ENCODE measurements around the gene ECI1.
"Not testable (repeated sequence)": the region's sequence is repeated elsewhere in the genome, so short reads cannot be mapped to it uniquely, and the experiment has no call there.

Gene ECI1

DNA sequence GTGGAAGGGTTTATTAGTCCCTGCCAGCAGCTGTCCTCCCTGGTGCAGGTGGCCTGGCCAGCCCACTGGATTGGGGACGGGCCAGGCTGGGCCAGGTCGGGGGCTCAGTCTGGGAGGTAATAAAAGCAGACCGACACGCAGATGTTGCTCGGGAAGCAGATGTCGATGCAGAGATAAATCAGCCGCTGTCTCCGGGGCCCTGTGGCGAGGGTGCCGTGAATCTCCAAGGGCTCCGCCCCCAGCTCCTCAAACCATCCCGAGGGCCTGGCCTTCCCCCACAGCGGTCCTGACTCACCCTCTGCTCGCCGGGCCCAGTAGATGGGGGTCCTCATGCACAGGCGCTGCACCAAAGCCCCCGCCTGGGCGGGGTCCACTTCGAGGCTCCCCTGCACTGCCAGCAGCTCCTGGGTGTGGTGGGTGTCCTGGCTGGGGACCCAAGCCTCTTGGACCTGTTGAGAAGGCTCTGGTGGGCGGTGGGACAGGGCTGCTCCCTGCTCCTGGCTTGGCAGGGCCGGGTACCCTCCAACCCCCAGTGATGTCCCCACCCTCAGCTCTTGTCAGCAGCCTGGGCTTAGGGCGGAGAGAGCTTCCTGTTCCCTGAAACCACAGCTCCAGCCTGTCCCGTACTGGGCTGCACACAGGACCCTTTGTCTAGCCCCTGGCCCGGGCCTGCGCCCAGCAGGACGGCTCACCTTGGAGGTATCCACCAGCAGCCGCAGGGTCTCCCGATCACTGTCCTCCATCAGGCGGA is 42.0 kb downstream of the ECI1 start:
- no peak for DNase-seq

- no peak for DNase-seq
Observed at GRCh38 chr16:2208772-2209171, 42.6 kb downstream of the ECI1 start.

DNA sequence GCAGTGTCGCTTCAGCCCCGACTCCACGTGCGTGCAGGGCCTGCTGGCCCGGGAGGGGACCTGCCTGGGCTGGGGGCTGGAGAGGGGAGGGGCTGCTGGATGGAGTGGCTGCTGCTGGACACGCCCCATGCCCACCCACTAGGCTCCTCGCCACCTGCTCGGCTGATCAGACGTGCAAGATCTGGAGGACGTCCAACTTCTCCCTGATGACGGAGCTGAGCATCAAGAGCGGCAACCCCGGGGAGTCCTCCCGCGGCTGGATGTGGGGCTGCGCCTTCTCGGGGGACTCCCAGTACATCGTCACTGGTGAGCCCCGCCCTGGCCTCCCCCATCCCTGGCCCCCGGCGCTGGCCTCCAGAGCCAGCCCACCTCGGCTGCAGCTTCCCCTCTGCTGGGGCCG is 43.1 kb downstream of the ECI1 start:
- no peak for DNase-seq

DNA sequence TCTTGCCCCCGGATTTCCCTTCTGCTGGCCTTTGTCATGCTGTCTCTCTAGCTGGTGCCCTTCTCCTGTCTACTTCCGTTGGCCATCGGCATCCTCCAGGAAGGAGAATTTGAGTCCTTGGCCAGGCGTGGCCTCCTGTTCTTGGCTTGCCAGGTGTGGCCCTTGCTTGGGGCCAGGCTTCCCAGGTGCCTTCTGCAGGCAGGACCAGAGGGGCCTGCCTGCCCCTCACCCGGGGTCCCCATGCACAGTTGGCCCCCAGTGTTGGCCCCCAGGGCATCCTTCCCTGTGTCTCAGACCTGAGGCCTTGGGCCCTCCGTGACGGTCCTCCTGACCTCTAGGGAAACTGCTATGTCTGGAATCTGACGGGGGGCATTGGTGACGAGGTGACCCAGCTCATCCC is 43.5 kb downstream of the ECI1 start:
- DNase-seq: no peak

- DNase-seq: no peak
Observed at GRCh38 chr16:2206780-2207433, 44.5 kb downstream of the ECI1 start.

DNA sequence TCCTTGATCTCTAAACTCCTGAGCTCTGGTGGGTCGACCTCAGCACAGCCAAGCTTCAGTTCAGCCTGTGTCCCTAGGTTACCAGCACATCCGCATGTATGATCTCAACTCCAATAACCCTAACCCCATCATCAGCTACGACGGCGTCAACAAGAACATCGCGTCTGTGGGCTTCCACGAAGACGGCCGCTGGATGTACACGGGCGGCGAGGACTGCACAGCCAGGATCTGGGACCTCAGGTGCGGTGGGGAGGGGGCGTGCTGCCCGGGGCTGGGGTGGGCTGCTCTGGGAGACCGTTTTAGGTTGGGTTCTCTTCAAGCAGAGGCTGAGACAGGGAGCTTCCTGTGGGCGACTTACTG is 45.0 kb downstream of the ECI1 start:
- no peak for DNase-seq

DNA sequence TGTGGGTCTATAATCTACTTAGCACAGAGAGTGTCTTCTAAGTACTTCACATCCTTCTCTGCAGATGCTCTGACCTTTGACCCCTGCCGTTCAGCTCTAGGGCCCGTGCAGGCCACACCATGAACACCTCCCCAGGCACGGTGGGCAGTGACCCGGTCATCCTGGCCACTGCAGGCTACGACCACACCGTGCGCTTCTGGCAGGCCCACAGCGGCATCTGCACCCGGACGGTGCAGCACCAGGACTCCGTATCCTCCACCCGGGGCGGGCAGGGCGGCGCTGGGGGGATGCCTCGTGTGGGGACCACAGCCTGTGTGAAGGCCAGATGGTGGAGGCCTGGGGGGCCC is 45.4 kb downstream of the ECI1 start:
- no peak for DNase-seq

GRCh38 chr16:2205104-2205966 is 46.1 kb downstream of the ECI1 start, which contains the start of gene MLST8:
Gene MLST8 (plus strand): TSS chr16:2205454. CDS start chr16:2206086, 632 bp downstream.
- DNase-seq: peak; percentile 92

GRCh38 chr16:2204416-2205103 is 46.8 kb downstream of the ECI1 start:
- no peak for DNase-seq

DNA sequence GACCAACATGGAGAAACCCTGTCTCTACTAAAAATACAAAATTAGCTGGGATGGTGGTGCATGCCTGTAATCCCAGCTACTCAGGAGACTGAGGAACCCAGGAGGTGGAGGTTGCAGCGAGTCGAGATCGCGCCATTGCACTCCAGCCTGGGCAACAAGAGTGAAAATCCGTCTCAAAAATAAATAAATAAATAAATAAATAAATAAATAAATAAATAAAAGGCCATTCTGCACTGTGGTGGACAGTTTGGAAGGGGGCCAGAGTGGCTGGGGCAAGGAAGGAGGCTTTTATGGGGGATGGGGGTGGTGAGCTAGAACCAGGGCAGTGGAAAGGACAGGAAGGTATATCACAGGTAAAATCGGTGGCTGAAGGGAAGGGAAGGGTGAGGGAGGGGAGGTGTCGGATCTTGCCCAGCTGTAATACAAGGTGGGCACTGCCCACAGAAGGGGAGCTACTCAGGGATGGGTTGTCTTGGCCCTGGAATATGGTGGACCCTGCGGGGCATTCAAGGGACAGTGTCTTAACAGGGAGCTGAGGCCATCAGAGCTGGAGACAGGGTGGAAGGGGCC is 48.2 kb downstream of the ECI1 start:
- not testable (repeated sequence) for DNase-seq

DNA sequence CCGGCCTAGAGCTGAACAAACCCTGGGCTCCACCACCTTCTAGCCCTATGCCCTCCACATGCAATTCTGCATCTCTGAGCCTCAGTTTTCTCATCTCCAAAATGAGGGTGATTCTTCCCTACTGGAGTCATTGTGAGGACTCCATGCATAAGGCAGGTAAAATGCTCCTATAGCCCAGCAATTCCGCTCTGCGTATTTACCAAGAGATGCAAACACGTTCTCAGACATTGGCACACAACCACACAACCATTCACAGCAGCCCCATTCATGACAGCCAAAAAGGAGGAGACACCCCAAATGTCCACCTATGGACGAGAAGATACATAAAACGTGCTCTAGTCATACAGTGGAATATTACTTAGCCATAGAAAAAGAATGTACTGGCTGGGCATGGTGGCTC is 51.1 kb downstream of the ECI1 start:
- DNase-seq: no peak

GRCh38 chr16:2199621-2200139 is 51.7 kb downstream of the ECI1 start:
- DNase-seq: no peak

DNA sequence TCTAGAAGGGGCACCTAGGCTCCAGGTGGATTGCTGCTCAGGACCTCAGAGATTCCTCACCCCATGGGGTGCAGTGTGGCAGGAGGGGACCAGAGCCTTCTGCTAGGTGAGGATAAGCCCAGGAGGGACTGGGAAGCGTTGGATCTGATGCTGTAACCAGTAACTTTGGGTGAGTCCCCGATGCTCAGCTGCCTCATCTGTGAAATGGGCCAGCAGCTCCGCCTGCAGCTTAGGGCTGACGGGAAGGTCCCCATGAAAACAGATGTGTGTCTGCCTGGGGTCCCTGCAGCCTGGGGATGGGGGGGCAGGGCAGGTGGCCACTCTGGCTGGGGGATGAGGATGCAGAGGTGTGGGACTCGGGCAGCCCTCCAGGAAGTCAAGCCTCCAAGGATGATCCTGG is 52.3 kb downstream of the ECI1 start:
- no peak for DNase-seq

- no peak for DNase-seq
Observed at GRCh38 chr16:2198283-2198682, 53.1 kb downstream of the ECI1 start.

- DNase-seq: no peak
Observed at GRCh38 chr16:2197765-2198164, 53.6 kb downstream of the ECI1 start.

DNA sequence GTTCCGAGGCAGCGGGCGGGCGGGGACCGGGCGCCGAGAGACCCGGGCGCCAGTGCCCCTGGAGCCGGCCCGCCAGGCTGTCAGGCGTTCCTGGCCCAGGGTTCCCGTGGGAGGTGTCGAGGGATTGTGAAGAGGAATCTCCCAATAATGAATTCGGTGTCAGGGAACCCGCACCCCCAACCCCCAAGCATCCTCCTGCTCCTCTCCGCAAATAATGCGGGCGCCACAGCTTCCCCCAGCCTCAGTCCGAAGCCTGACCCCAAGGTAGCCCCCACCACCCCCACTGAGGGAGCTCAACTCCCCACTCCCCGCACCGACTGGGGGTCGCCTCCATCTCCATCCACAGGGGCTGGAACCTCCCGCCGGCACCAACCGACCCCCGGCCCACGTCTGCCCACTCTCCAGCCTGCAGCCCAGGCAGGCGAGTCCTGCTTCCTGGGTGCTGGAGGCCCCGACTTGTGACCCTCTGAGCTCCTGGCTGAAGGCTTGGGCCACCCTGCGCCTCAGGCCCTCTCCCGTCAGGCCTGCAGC is 54.3 kb downstream of the ECI1 start:
- no peak for DNase-seq

GRCh38 chr16:2196162-2196980 is 55.0 kb downstream of the ECI1 start, which contains the start of gene CASKIN1:
Gene CASKIN1 (minus strand): TSS chr16:2196605. CDS start chr16:2196432, 173 bp downstream.
- no peak for DNase-seq

- no peak for DNase-seq
Observed at GRCh38 chr16:2195322-2196161, 55.8 kb downstream of the ECI1 start.

GRCh38 chr16:2194852-2195321 is 56.5 kb downstream of the ECI1 start:
- peak; percentile 50 for DNase-seq

- no peak for DNase-seq
Observed at GRCh38 chr16:2194166-2194834, 57.1 kb downstream of the ECI1 start.
